NCI-H1436 treated with DMSO at 0.1 percent for 48 hours (cell line): Measurements from ENCODE around the gene BASP1.
"Not testable (repeated sequence)": the region's sequence is repeated elsewhere in the genome, so short reads cannot be mapped to it uniquely, and the experiment has no call there.

Source experiments
- DNase-seq: peaks from one replicate; lab custom pipeline; 2025; lab: John Stamatoyannopoulos, UW

Gene BASP1

GRCh38 chr5:17223367-17224185, 6.1 kb downstream of the BASP1 start:
- DNase-seq = no peak

GRCh38 chr5:17224858-17225511, 7.6 kb downstream of the BASP1 start:
- DNase-seq = no peak

- DNase-seq = no peak
Observed at GRCh38 chr5:17225520-17225919, 8.1 kb downstream of the BASP1 start.

GRCh38 chr5:17227868-17228267, 10.4 kb downstream of the BASP1 start:
- no peak for DNase-seq

- no peak for DNase-seq
Observed at GRCh38 chr5:17228821-17229291, 11.4 kb downstream of the BASP1 start.

- no peak for DNase-seq
Observed at GRCh38 chr5:17229313-17229712, 11.9 kb downstream of the BASP1 start.

- no peak for DNase-seq
Observed at GRCh38 chr5:17230191-17230590, 12.8 kb downstream of the BASP1 start.

- no peak for DNase-seq
Observed at GRCh38 chr5:17230808-17231525, 13.5 kb downstream of the BASP1 start.

- no peak for DNase-seq
Observed at GRCh38 chr5:17232405-17232804, 15.0 kb downstream of the BASP1 start.

GRCh38 chr5:17233488-17233887, 16.1 kb downstream of the BASP1 start:
- no peak for DNase-seq

GRCh38 chr5:17234374-17234773, 16.9 kb downstream of the BASP1 start:
- no peak for DNase-seq

GRCh38 chr5:17235731-17236330, 18.4 kb downstream of the BASP1 start:
- no peak for DNase-seq

- DNase-seq = no peak
Observed at GRCh38 chr5:17238521-17239041, 21.1 kb downstream of the BASP1 start.

- DNase-seq = no peak
Observed at GRCh38 chr5:17239953-17240352, 22.5 kb downstream of the BASP1 start.

GRCh38 chr5:17240487-17240886, 23.1 kb downstream of the BASP1 start:
- no peak for DNase-seq

- no peak for DNase-seq
Observed at GRCh38 chr5:17241635-17242034, 24.2 kb downstream of the BASP1 start.

- no peak for DNase-seq
Observed at GRCh38 chr5:17243287-17244063, 26.0 kb downstream of the BASP1 start.

- DNase-seq = no peak
Observed at GRCh38 chr5:17249029-17249634, 31.7 kb downstream of the BASP1 start.

GRCh38 chr5:17249841-17250240, 32.4 kb downstream of the BASP1 start:
- DNase-seq = not testable (repeated sequence)

GRCh38 chr5:17252543-17252942, 35.1 kb downstream of the BASP1 start:
- DNase-seq = no peak

GRCh38 chr5:17255471-17256021, 38.1 kb downstream of the BASP1 start:
- no peak for DNase-seq
